Esophagus squamous epithelium (tissue), 5 donors: Measurements from ENCODE around the gene GMNN. TPM values are rescaled to one million over a fixed set of nuclear protein-coding genes. Genes with fewer than 3 reads are reported as not detected.

Source experiments
- DNase-seq: peaks from one replicate; lab custom pipeline; 2025; lab: John Stamatoyannopoulos, UW
- H3K27ac ChIP-seq, 4 donors: fragments of 200-600 bp; sonication (generic); one replicate each; pipeline ENCODE4 v1.5.1; 2016 to 2019; ENCODE audit warnings: mild to moderate bottlenecking in 1 of 4
- H3K27me3 ChIP-seq, 4 donors: fragments of 200-600 bp; sonication (generic); 1 replicate in 3 of 4; 2 replicates in 1 of 4; pipeline versions ENCODE4 v1.5.1 to v1.6.0; 2017 to 2021; ENCODE audit warnings: antibody characterized with exemption in 1 of 4
- H3K36me3 ChIP-seq, 3 donors: fragments of 200-600 bp; sonication (generic); one replicate each; pipeline ENCODE4 v1.5.1; 2016 to 2019
- H3K4me1 ChIP-seq, 3 donors: fragments of 200-600 bp; sonication (generic); one replicate each; pipeline ENCODE4 v1.5.1; 2017 to 2019
- H3K4me3 ChIP-seq, 4 donors: fragments of 200-600 bp; sonication (generic); 1 replicate in 3 of 4; 2 replicates in 1 of 4; pipeline ENCODE4 v1.5.1; 2016 to 2019; ENCODE audit warnings: mild to moderate bottlenecking in 2 of 4, moderate library complexity in 1 of 4
- H3K9me3 ChIP-seq, 3 donors: fragments of 200-600 bp; sonication (generic); one replicate each; pipeline ENCODE4 v1.5.1; 2016 to 2019
- CTCF ChIP-seq, 6 experiments: fragments of 450-650 bp in 4 of 6; fragments of 200-600 bp in 2 of 6; sonication (generic) in 2 of 6; IDR thresholded peaks; one replicate each; pipeline ENCODE4 v1.5.1; 2016 to 2019; ENCODE audit warnings: antibody characterized with exemption in 6 of 6, mild to moderate bottlenecking in 4 of 6, moderate library complexity in 4 of 6
- POLR2A ChIP-seq, 4 donors: fragments of 450-650 bp; IDR thresholded peaks; one replicate each; pipeline ENCODE4 v1.6.1; 2017; ENCODE audit warnings: antibody characterized with exemption in 4 of 4, mild to moderate bottlenecking in 4 of 4, moderate library complexity in 3 of 4
- WGBS, 2 donors: methylation state at CpG; one replicate each; pipeline ENCODE4 v1.1.5; 2018; 5-methylcytosine and 5-hydroxymethylcytosine counted together
- intact Hi-C: fragments of 100-400 bp; cut with DNase I; formaldehyde crosslinking; loops from one replicate; pipeline ENCODE4 v1.15.0; 2022
- total RNA-seq, 4 donors: library from RNA; depleted of rRNA; stranded (reverse); fragments of >200 nt; gene quantifications; one replicate each; pipeline ENCODE4 v1.1.0, GENCODE V29; 2016
- donor health status: DM: yes; HTN: yes; CAD: no.

The GMNN gene
- total RNA-seq, 4 donors from 2014 or later = 12.4 to 24.3 (median 16.3) TPM

- peaks cover 8 to 42% (median 9%) of the 10 kb centered on the region in 3 donors for H3K4me1 ChIP-seq
- no peak for TF ChIP-seq CTCF (IDR thresholded peaks at IDR 0.05)
- no peak for TF ChIP-seq POLR2A (IDR thresholded peaks at IDR 0.05)
- H3K36me3 ChIP-seq = peaks cover 0 to 42% (median 3%) of the 10 kb centered on the region in 3 donors
- H3K4me3 ChIP-seq = no peak overlapping the region
- DNase-seq = no peak
- no peaks in the 10 kb centered on the region for H3K27me3 ChIP-seq
- no peak overlapping the region for H3K27ac ChIP-seq
- 57% methylated on average over 3 of the region's 3 CpGs for WGBS, 2 donors
- H3K9me3 ChIP-seq = no peaks in the 10 kb centered on the region
- intact Hi-C loops = no loop called here
Observed at GRCh38 chr6:24779416-24780016, 4.8 kb downstream of the GMNN start.

- Histone ChIP-seq H3K4me3 (no peak overlapping the region), H3K36me3 (peaks cover 0 to 49% (median 3%) of the 10 kb centered on the region in 3 donors), H3K27ac (no peak overlapping the region), H3K9me3 (no peaks in the 10 kb centered on the region), H3K27me3 (no peaks in the 10 kb centered on the region), H3K4me1 (peaks cover 8 to 42% (median 9%) of the 10 kb centered on the region in 3 donors)
- no peak for DNase-seq
- WGBS, 2 donors = 91 to 93% methylated on average over 4 of the region's 4 CpGs
- TF ChIP-seq CTCF (IDR thresholded peaks at IDR 0.05) (no peak), POLR2A (IDR thresholded peaks at IDR 0.05) (no peak)
- intact Hi-C loops = no loop called here
Observed at GRCh38 chr6:24780206-24780605, 5.5 kb downstream of the GMNN start.

- no peak for DNase-seq
- TF ChIP-seq CTCF (IDR thresholded peaks at IDR 0.05) = no peak
- TF ChIP-seq POLR2A (IDR thresholded peaks at IDR 0.05) = no peak
- WGBS, 2 donors = 78 to 83% methylated on average over 4 of the region's 4 CpGs
- no peaks in the 10 kb centered on the region for H3K27me3 ChIP-seq
- no peaks in the 10 kb centered on the region for H3K4me1 ChIP-seq
- H3K9me3 ChIP-seq = no peaks in the 10 kb centered on the region
- no peak overlapping the region for H3K27ac ChIP-seq
- H3K4me3 ChIP-seq = no peak overlapping the region
- peaks cover 0 to 55% (median 0%) of the 10 kb centered on the region in 3 donors for H3K36me3 ChIP-seq
- intact Hi-C loops = no loop called here
Observed at GRCh38 chr6:24788031-24788665, 13.4 kb downstream of the GMNN start.

- DNase-seq = no peak
- H3K27ac ChIP-seq = no peak overlapping the region
- H3K27me3 ChIP-seq = no peaks in the 10 kb centered on the region
- TF ChIP-seq CTCF (IDR thresholded peaks at IDR 0.05) (no peak), POLR2A (IDR thresholded peaks at IDR 0.05) (no peak)
- H3K4me1 ChIP-seq = peaks cover 0 to 10% (median 0%) of the 10 kb centered on the region in 3 donors
- H3K4me3 ChIP-seq = no peak overlapping the region
- 80 to 94% methylated on average over 2 of the region's 2 CpGs for WGBS, 2 donors
- no peaks in the 10 kb centered on the region for H3K9me3 ChIP-seq
- H3K36me3 ChIP-seq = no peaks in the 10 kb centered on the region
- intact Hi-C loops = no loop called here
Observed at GRCh38 chr6:24795106-24795505, 20.4 kb downstream of the GMNN start.

GRCh38 chr6:24796616-24797290, 22.0 kb downstream of the GMNN start:
- WGBS, 2 donors = 85 to 90% methylated on average over 6 of the region's 6 CpGs
- H3K27me3 ChIP-seq = no peaks in the 10 kb centered on the region
- peaks cover 0 to 10% (median 0%) of the 10 kb centered on the region in 3 donors for H3K4me1 ChIP-seq
- H3K4me3 ChIP-seq = no peak overlapping the region
- intact Hi-C loops = no loop called here
- DNase-seq = no peak
- H3K36me3 ChIP-seq = no peaks in the 10 kb centered on the region
- H3K9me3 ChIP-seq = no peaks in the 10 kb centered on the region
- TF ChIP-seq CTCF (IDR thresholded peaks at IDR 0.05) = no peak
- no peak for TF ChIP-seq POLR2A (IDR thresholded peaks at IDR 0.05)
- no peak overlapping the region for H3K27ac ChIP-seq
